ENCODE measurements around the gene CALCOCO1. TPM values are rescaled to one million over a fixed set of nuclear protein-coding genes. Genes with fewer than 3 reads are reported as not detected.

The CALCOCO1 gene
- total and polyA plus RNA-seq, 10 of the 15 experiments (the other 5 are each of a cell fraction or from before 2014, with no cell fraction given), result 2.8 to 55.9 (median 13.7) TPM

GRCh38 chr12:53698948-53699677 is 28.1 kb downstream of the CALCOCO1 start:
- H3K79me2 ChIP-seq (ENCODE audit: control insufficient read depth, insufficient read depth, low read length), result no peaks in the 10 kb centered on the region
- RAD21 ChIA-PET (ENCODE audit: unreplicated experiment), result interaction anchor here (0.6 to 2.7 kb wide), 5 partner anchors 27 to 156 kb away, joined by 3 to 70 read pairs (median 8); no protein-coding TSS in a partner anchor
- TF ChIP-seq SUZ12 (IDR thresholded peaks at IDR 0.05; ENCODE audit: unreplicated experiment) (peak; percentile 63), USF1 (IDR thresholded peaks at IDR 0.05; ENCODE audit: borderline replicate concordance, extremely low read length, insufficient read depth, low read depth, low read length) (no peak), POU2F2 (IDR thresholded peaks at IDR 0.05; ENCODE audit: borderline replicate concordance, low read depth, low read length) (no peak)
- DNase-seq (ENCODE audit: low read depth, low spot score) (no peak), ATAC-seq (no peak), FAIRE-seq (no peak)
- peaks cover 5% of the 10 kb centered on the region; the same call in 1 of the 2 replicates for H3K4me1 ChIP-seq (ENCODE audit: control insufficient read depth, insufficient read depth, low read length)
- no peak overlapping the region for H3K27ac ChIP-seq (ENCODE audit: control insufficient read depth, insufficient read depth)
- BruUV-seq (replicated peaks), result no TSS peak
- no peaks in the 10 kb centered on the region for H3K9me3 ChIP-seq (replicated peaks; ENCODE audit: control insufficient read depth, insufficient read depth, low read length)
- intact Hi-C loops (cut with micrococcal nuclease; ENCODE audit: unreplicated experiment), result no loop called here
- WGBS (ENCODE audit: insufficient coverage, insufficient replicate concordance, low lambda C conversion rate, missing lambda C conversion rate), result 0% methylated on average over 3 of the region's 3 CpGs
- no peak overlapping the region for H3K4me2 ChIP-seq (ENCODE audit: control insufficient read depth, insufficient read depth)
- CTCF ChIA-PET, result interaction anchor here (1.0 to 7.9 kb wide), 9 partner anchors 9 to 167 kb away, joined by 3 to 459 read pairs (median 5); partner anchors contain the start of gene CISTR
- no peaks in the 10 kb centered on the region for H4K20me1 ChIP-seq (ENCODE audit: control insufficient read depth, insufficient read depth)
- POLR2A ChIA-PET, result interaction anchor here (0.5 to 1.3 kb wide), 2 partner anchors 44 to 120 kb away, joined by 3 to 4 read pairs; no protein-coding TSS in a partner anchor
- peaks cover 16 to 43% of the 10 kb centered on the region in 2 experiments for H3K27me3 ChIP-seq (replicated peaks in 1 of 2; ENCODE audit: control insufficient read depth in 2 of 2, insufficient read depth in 2 of 2, low read length in 1 of 2)
- H3K4me3 ChIP-seq, result no peak overlapping the region
- SMC1A ChIA-PET (ENCODE audit: uncharacterized antibody, unreplicated experiment), result interaction anchor here (0.7 to 5.9 kb wide), 8 partner anchors 11 to 293 kb away, joined by 3 to 96 read pairs (median 5); no protein-coding TSS in a partner anchor
- no peak overlapping the region for H2AFZ ChIP-seq (ENCODE audit: control insufficient read depth, low read depth, low read length)
- H3K36me3 ChIP-seq (ENCODE audit: control insufficient read depth in 2 of 2, insufficient read depth in 2 of 2, low read length in 1 of 2), result no peaks in the 10 kb centered on the region
- H3K9ac ChIP-seq (ENCODE audit: control insufficient read depth, insufficient read depth, low read length), result no peak overlapping the region
- in situ Hi-C loops (cut with MboI), result no loop called here

All from GM12878 (cell line).